VCaP (cell line): ENCODE results near the gene NAA25.

Experiments
- H3K27ac ChIP-seq: fragments of 450-650 bp; 2 replicates; pipeline ENCODE4 v1.5.1; 2017
- CTCF ChIP-seq: fragments of 450-650 bp; conservative IDR thresholded peaks from 2 replicates; pipeline ENCODE4 v1.5.1; 2017; ENCODE audit warnings: mild to moderate bottlenecking, moderate library complexity

NAA25 gene

GRCh38 chr12:112031472-112031871 is 77.1 kb downstream of the NAA25 start:
- H3K27ac ChIP-seq, result no peak overlapping the region

GRCh38 chr12:112029301-112029700 is 79.3 kb downstream of the NAA25 start:
- no peak for TF ChIP-seq CTCF
- no peak overlapping the region for H3K27ac ChIP-seq

More at GRCh38 chr12:112031472-112031871, 77.1 kb downstream of the NAA25 start:
- TF ChIP-seq CTCF, result no peak

- peak overlapping the region; percentile 38 for H3K27ac ChIP-seq
- TF ChIP-seq CTCF, result no peak
These were observed 82.7 kb downstream of the NAA25 start for GRCh38 chr12:112025808-112026375.

GRCh38 chr12:112023759-112024396 is 84.7 kb downstream of the NAA25 start:
- peak overlapping the region; percentile 21; the same call in 1 of the 2 replicates for H3K27ac ChIP-seq
- TF ChIP-seq CTCF, result no peak

- no peak for TF ChIP-seq CTCF
- no peak overlapping the region for H3K27ac ChIP-seq
These were observed 86.2 kb downstream of the NAA25 start for GRCh38 chr12:112022241-112023016.

- no peak overlapping the region for H3K27ac ChIP-seq
- TF ChIP-seq CTCF, result no peak
These were observed 87.6 kb downstream of the NAA25 start for GRCh38 chr12:112020947-112021457.

GRCh38 chr12:112018571-112019237 is 89.9 kb downstream of the NAA25 start:
- TF ChIP-seq CTCF, result no peak
- peak overlapping the region; percentile 40 for H3K27ac ChIP-seq
